Colonic mucosa (tissue), 4 donors: Measurements from ENCODE around the gene RNF145. TPM values are rescaled to one million over a fixed set of nuclear protein-coding genes. Genes with fewer than 3 reads are reported as not detected.

Source experiments
- DNase-seq: peaks from one replicate; pipeline ENCODE4 v3.0.0-alpha.2; 2020
- H3K27ac ChIP-seq: fragments of 200-600 bp; one replicate; pipeline ENCODE4 v1.8.0; 2021
- H3K27me3 ChIP-seq: fragments of 200-600 bp; one replicate; pipeline ENCODE4 v1.8.0; 2021
- H3K36me3 ChIP-seq: fragments of 200-600 bp; one replicate; pipeline ENCODE4 v1.8.0; 2021
- H3K4me1 ChIP-seq: fragments of 200-600 bp; one replicate; pipeline ENCODE4 v1.8.0; 2021; ENCODE audit warnings: mild to moderate bottlenecking
- H3K4me3 ChIP-seq: fragments of 200-600 bp; one replicate; pipeline ENCODE4 v1.8.0; 2021
- H3K9ac ChIP-seq, 2 donors: one replicate each; pipeline ENCODE4 v1.7.0; 2013; ENCODE audit warnings: control low read depth in 2 of 2, low read depth in 2 of 2, low read length in 2 of 2
- H3K9me3 ChIP-seq: fragments of 200-600 bp; one replicate; pipeline ENCODE4 v1.8.0; 2021
- intact Hi-C: fragments of 100-400 bp; cut with DNase I; formaldehyde crosslinking; loops from one replicate; pipeline ENCODE4 v1.14.1; 2022
- total RNA-seq, 2 donors: library from RNA; stranded (reverse); fragmentation: NEBNext Ultra II Directional in 1 of 2; extraction: Animal tissue kit (Norgen Biotek cat#: 25700) in 1 of 2; gene quantifications; one replicate each; pipeline ENCODE4 v1.2.1, GENCODE V29; 2021
- TF ChIP-seq, protein P1 (sequence below): fragments of 200-600 bp; IDR thresholded peaks from one replicate; pipeline ENCODE4 v1.8.0; 2022; ENCODE audit warnings: antibody characterized with exemption, mild to moderate bottlenecking
- donor health status: healthy.
- donor health status: DM: no; HTN: no; CAD: no.
- donor health status: DM: no; HTN: no; CAD: no.

RNF145 gene
- total RNA-seq, 2 donors from 2014 or later, result 58.8 to 92.3 TPM

DNA sequence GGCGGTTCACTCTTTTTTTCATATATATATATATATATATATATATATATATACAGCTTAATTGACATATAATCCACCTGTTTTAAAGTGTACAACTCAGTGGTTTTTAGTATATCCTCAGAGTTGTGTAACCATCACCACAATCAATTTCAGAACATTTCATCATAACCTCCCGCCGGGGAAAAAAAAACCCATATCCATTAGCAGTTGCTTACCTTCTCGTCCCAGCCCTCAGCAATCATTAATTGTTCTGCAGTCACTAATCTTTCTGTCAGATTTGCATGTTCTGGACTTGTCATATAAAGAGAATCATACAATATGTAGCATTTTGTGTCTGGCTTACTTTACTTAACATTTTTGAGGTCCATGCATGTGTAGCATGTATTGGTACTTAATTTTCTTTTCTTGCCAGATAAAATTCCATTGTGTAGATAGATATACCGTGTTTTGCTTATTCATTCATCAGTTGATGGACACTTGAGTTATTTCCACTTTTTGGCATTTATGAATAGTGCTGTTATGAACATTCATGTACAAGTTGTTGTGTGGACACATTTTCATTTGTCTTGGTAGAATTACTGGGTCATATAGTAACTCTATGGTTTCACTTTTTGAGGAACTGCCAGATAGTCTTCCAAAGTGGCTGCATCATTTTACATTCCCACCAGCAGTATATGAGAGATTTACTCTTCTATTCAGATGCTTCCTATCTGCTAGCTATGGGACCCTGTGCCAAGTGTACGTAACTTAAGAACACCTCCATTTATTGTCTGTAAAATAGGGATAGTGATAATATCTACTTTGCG, 3.5 kb upstream of the RNF145 start:
- H3K27ac ChIP-seq, result no peak overlapping the region
- TF ChIP-seq, protein P1, sequence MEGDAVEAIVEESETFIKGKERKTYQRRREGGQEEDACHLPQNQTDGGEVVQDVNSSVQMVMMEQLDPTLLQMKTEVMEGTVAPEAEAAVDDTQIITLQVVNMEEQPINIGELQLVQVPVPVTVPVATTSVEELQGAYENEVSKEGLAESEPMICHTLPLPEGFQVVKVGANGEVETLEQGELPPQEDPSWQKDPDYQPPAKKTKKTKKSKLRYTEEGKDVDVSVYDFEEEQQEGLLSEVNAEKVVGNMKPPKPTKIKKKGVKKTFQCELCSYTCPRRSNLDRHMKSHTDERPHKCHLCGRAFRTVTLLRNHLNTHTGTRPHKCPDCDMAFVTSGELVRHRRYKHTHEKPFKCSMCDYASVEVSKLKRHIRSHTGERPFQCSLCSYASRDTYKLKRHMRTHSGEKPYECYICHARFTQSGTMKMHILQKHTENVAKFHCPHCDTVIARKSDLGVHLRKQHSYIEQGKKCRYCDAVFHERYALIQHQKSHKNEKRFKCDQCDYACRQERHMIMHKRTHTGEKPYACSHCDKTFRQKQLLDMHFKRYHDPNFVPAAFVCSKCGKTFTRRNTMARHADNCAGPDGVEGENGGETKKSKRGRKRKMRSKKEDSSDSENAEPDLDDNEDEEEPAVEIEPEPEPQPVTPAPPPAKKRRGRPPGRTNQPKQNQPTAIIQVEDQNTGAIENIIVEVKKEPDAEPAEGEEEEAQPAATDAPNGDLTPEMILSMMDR, result no peak
- no peak for DNase-seq
- no peaks in the 10 kb centered on the region for H3K9me3 ChIP-seq
- H3K27me3 ChIP-seq, result no peaks in the 10 kb centered on the region
- no peaks in the 10 kb centered on the region for H3K36me3 ChIP-seq
- intact Hi-C loops, result no loop called here
- peaks cover 7% of the 10 kb centered on the region for H3K4me1 ChIP-seq
- no peak overlapping the region for H3K4me3 ChIP-seq
- H3K9ac ChIP-seq, result no peak overlapping the region

DNA sequence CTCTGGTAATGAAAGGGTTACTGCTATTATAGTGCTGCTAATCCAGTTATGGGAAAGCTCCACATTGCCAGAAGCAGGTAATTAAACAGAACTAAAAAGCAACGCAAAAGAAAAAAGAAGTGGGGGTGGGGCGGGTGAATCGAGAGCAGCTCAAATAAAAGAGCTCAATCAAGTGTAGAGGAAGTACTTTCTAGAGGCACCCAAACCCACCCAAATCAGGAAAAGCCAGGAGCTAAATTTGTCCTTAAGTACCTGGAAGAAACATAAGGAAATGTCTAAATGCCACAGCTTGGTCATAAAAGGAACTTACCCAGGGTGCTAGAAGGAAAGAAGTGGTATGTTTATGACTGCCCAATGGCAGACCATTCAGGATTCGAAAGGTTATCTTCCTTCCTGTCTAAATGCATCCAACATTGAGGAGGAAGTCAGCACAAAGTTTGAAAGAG, 2.4 kb upstream of the RNF145 start:
- peak overlapping the region; percentile 95 for H3K27ac ChIP-seq
- H3K4me3 ChIP-seq, result no peak overlapping the region
- H3K36me3 ChIP-seq, result no peaks in the 10 kb centered on the region
- TF ChIP-seq, protein P1, result no peak
- H3K9ac ChIP-seq, result no peak overlapping the region
- peak; percentile 72 for DNase-seq
- peaks cover 7% of the 10 kb centered on the region for H3K4me1 ChIP-seq
- H3K27me3 ChIP-seq, result no peaks in the 10 kb centered on the region
- no peaks in the 10 kb centered on the region for H3K9me3 ChIP-seq
- intact Hi-C loops, result no loop called here

DNA sequence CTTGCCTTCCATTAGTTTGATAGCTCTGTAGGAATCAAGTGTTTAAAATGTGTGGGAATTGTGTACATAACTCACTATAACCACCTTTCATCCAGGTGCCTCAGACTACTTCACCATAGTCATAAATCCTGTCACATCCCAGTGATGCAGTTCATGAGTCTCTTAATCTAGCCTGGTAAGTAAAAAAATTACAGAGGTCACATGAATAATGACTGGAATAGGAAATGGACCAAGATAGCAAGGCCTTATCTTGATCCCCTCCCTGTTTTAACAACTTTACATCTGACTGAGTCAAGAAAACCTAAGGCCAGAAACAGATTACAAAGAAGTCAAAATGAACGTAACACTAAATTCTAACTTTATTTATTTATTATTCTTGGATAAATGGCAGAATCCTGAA, 1.5 kb upstream of the RNF145 start:
- no peak for DNase-seq
- TF ChIP-seq, protein P1, result no peak
- H3K27me3 ChIP-seq, result no peaks in the 10 kb centered on the region
- no peak overlapping the region for H3K9ac ChIP-seq
- no peak overlapping the region for H3K4me3 ChIP-seq
- no peaks in the 10 kb centered on the region for H3K36me3 ChIP-seq
- H3K9me3 ChIP-seq, result no peaks in the 10 kb centered on the region
- peaks cover 7% of the 10 kb centered on the region for H3K4me1 ChIP-seq
- H3K27ac ChIP-seq, result peak overlapping the region; percentile 95
- intact Hi-C loops, result no loop called here

DNA sequence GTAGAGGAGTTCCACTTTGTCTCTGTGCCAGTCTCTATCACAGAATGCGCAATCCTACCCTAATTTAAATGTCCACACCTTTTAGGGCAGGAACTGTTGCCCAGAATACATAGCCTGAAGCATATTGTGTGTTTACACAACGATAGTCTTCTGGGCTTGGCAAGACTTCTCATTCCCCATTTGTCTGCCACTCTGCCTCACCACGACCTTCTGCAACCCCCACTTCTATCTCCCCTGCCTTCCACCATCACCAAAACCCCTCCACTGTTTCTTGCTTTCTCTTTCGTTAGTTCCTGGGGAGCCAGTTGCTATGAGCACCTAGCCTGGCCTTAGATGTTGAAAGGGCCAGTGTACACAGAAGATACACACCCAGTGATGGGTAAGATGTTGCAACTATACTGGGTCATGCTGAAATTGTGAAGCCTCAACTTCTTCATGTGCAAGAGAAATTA, 883 bp upstream of the RNF145 start:
- peaks cover 7% of the 10 kb centered on the region for H3K4me1 ChIP-seq
- no peaks in the 10 kb centered on the region for H3K9me3 ChIP-seq
- no peaks in the 10 kb centered on the region for H3K36me3 ChIP-seq
- peak; percentile 58 for DNase-seq
- H3K4me3 ChIP-seq, result peak overlapping the region; percentile 84
- peak overlapping the region in 1 of 2 donors; percentile 79 for H3K9ac ChIP-seq
- TF ChIP-seq, protein P1, result no peak
- no peaks in the 10 kb centered on the region for H3K27me3 ChIP-seq
- H3K27ac ChIP-seq, result peak overlapping the region; percentile 95
- intact Hi-C loops, result no loop called here

DNA sequence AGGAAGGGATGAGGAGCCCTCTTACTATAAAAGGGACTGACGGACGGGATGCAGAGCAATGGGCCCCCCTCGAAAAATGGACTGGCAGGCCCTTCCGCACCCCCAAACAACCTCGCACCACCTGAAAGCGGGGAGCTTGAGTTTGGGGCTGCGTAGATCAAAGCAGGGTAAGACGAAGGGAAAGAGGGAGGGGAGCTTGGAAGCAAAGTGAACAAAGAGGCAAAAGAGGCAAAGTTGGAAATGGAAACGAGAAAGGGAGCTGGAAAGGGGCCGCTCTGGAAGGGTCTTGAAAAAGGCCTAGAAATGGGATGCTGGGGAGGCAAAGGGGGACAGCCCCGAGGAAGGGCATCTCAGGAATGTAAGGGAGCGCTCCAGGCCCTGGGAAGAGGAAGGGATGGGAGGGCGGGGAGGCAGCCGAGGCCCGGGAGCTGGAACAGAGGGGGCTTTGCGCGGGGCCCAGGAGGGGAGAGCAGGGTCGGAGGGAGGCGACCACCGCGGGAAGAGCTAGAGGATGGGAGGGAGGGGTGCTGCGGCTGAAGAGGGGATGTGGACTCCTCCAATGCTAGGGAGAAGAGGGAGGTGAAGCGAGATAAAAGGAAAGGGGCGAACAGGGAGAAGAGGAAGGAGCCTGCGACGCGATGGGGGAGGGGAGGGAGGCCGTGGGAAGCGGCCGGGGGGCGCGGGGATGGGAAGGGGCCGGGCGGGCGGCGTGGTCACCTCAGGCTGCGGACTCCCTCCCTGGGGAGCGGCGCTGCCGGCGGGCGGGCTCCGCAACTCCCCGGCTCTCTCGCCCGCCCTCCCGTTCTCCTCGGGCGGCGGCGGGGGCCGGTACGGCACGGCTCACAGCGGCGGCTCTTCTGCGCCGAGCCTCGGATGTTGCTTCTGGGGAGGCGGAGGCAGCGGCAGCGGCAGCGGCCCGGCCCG, 577 bp downstream of the RNF145 start:
- DNase-seq, result peak; percentile 53
- H3K9ac ChIP-seq, result peak overlapping the region; percentile 93 to 98
- H3K4me3 ChIP-seq, result peak overlapping the region; percentile 84
- intact Hi-C loops, result no loop called here
- H3K9me3 ChIP-seq, result no peaks in the 10 kb centered on the region
- H3K27me3 ChIP-seq, result no peaks in the 10 kb centered on the region
- peaks cover 7% of the 10 kb centered on the region for H3K4me1 ChIP-seq
- peak overlapping the region; percentile 95 for H3K27ac ChIP-seq
- TF ChIP-seq, protein P1, result no peak
- H3K36me3 ChIP-seq, result no peaks in the 10 kb centered on the region
